GM23248 (cell line): Measurements from ENCODE around the gene IL6R.

Experiments
- EZH2 ChIP-seq: fragments of 200-600 bp; sonication (generic); IDR thresholded peaks from 2 replicates; pipeline ENCODE4 v1.6.1; 2018; ENCODE audit warnings: antibody characterized with exemption, mild to moderate bottlenecking; ENCODE audit not compliant: insufficient read depth, poor library complexity, severe bottlenecking
- EZH2phosphoT487 ChIP-seq: fragments of 200-600 bp; sonication (generic); IDR thresholded peaks from 2 replicates; pipeline ENCODE4 v1.6.1; 2018; ENCODE audit warnings: antibody characterized with exemption, moderate library complexity, mild to moderate bottlenecking, low read depth; ENCODE audit not compliant: insufficient read depth

GRCh38 chr1:154478639-154479038, 73.5 kb downstream of the IL6R start:
- TF ChIP-seq EZH2 (no peak), EZH2phosphoT487 (no peak)
